ENCODE measurements around the gene ANKS1B.
"Not testable (repeated sequence)": the region's sequence is repeated elsewhere in the genome, so short reads cannot be mapped to it uniquely, and the experiment has no call there.

Gene ANKS1B

GRCh38 chr12:99367181-99367580, 617.6 kb downstream of the ANKS1B start:
- Histone ChIP-seq H2AFZ (ENCODE audit: low read depth, low read length) (no peak overlapping the region), H3K4me1 (ENCODE audit: insufficient read depth, low read length) (no peaks in the 10 kb centered on the region)

GRCh38 chr12:99352269-99352668, 632.5 kb downstream of the ANKS1B start:
- no peak overlapping the region for H3K4me3 ChIP-seq (ENCODE audit: low read length)
- H3K4me1 ChIP-seq (ENCODE audit: insufficient read depth, low read length), result peaks cover 5% of the 10 kb centered on the region
- no peak overlapping the region for H2AFZ ChIP-seq (ENCODE audit: low read depth, low read length)
- no peaks in the 10 kb centered on the region for H3K27me3 ChIP-seq (ENCODE audit: insufficient read depth, low read length)
- no peaks in the 10 kb centered on the region for H3K9me3 ChIP-seq (ENCODE audit: low read length)
- no peaks in the 10 kb centered on the region for H3K36me3 ChIP-seq (ENCODE audit: insufficient read depth, low read length)

More at GRCh38 chr12:99367181-99367580, 617.6 kb downstream of the ANKS1B start:
- no peak overlapping the region for H3K4me3 ChIP-seq (ENCODE audit: low read length)
- H3K36me3 ChIP-seq (ENCODE audit: insufficient read depth, low read length), result no peaks in the 10 kb centered on the region
- no peaks in the 10 kb centered on the region for H3K27me3 ChIP-seq (ENCODE audit: insufficient read depth, low read length)
- no peaks in the 10 kb centered on the region for H3K9me3 ChIP-seq (ENCODE audit: low read length)

- no peak overlapping the region for H2AFZ ChIP-seq (ENCODE audit: low read depth, low read length)
- H3K4me3 ChIP-seq (ENCODE audit: low read length), result no peak overlapping the region
- no peaks in the 10 kb centered on the region for H3K4me1 ChIP-seq (ENCODE audit: insufficient read depth, low read length)
- no peaks in the 10 kb centered on the region for H3K9me3 ChIP-seq (ENCODE audit: low read length)
- H3K27me3 ChIP-seq (ENCODE audit: insufficient read depth, low read length), result no peaks in the 10 kb centered on the region
- no peaks in the 10 kb centered on the region for H3K36me3 ChIP-seq (ENCODE audit: insufficient read depth, low read length)
These were observed 640.8 kb downstream of the ANKS1B start for GRCh38 chr12:99343960-99344359.

GRCh38 chr12:99339663-99340062, 645.1 kb downstream of the ANKS1B start:
- no peaks in the 10 kb centered on the region for H3K4me1 ChIP-seq (ENCODE audit: insufficient read depth, low read length)
- H2AFZ ChIP-seq (ENCODE audit: low read depth, low read length), result no peak overlapping the region
- no peaks in the 10 kb centered on the region for H3K36me3 ChIP-seq (ENCODE audit: insufficient read depth, low read length)
- no peaks in the 10 kb centered on the region for H3K9me3 ChIP-seq (ENCODE audit: low read length)
- no peak overlapping the region for H3K4me3 ChIP-seq (ENCODE audit: low read length)
- no peaks in the 10 kb centered on the region for H3K27me3 ChIP-seq (ENCODE audit: insufficient read depth, low read length)

DNA sequence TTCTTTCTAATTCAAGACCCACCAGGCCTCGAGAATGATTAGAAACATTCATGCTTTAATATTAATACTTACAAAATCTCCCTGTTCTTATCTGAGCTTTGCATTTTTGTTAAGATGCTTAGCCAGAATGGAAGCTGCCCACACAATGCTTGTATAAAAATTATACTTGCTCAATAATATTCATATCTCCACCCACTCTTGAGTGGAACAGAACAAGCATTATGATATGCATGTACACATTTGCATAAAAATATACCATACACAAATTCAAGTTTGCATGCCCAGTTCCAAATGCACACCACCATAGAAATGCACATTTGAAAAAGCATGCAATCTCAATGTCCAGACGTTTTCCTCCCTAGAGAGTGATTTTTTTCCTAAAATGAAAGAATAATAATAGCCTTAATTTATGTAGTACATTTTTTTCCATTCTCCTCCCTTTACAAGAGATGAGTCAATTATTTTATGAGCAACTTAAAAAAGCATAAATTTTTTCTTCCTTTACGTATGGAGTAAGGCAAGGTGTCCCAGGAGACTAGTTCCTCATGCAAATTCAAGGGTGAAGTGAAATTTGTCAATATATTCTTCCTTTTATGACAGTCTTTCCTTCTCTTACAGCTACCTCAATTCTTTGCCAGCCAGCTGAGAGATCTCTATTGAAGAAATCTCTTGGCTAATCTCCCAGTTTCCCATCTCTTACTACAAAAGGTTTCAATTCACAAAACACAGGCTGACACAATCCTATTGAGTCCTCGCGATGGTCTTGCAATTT, 650.3 kb downstream of the ANKS1B start:
- H2AFZ ChIP-seq (ENCODE audit: low read depth, low read length), result no peak overlapping the region
- H3K27me3 ChIP-seq (ENCODE audit: insufficient read depth, low read length), result no peaks in the 10 kb centered on the region
- H3K4me3 ChIP-seq (ENCODE audit: low read length), result no peak overlapping the region
- no peaks in the 10 kb centered on the region for H3K4me1 ChIP-seq (ENCODE audit: insufficient read depth, low read length)
- no peaks in the 10 kb centered on the region for H3K36me3 ChIP-seq (ENCODE audit: insufficient read depth, low read length)
- no peaks in the 10 kb centered on the region for H3K9me3 ChIP-seq (ENCODE audit: low read length)

- Histone ChIP-seq H3K27me3 (ENCODE audit: insufficient read depth, low read length) (no peaks in the 10 kb centered on the region), H3K36me3 (ENCODE audit: insufficient read depth, low read length) (no peaks in the 10 kb centered on the region), H2AFZ (ENCODE audit: low read depth, low read length) (no peak overlapping the region), H3K9me3 (ENCODE audit: low read length) (no peaks in the 10 kb centered on the region), H3K4me3 (ENCODE audit: low read length) (no peak overlapping the region), H3K4me1 (ENCODE audit: insufficient read depth, low read length) (no peaks in the 10 kb centered on the region)
These were observed 651.7 kb downstream of the ANKS1B start for GRCh38 chr12:99332936-99333591.

- Histone ChIP-seq H3K9me3 (ENCODE audit: low read length) (no peaks in the 10 kb centered on the region), H3K4me1 (ENCODE audit: insufficient read depth, low read length) (no peaks in the 10 kb centered on the region), H2AFZ (ENCODE audit: low read depth, low read length) (no peak overlapping the region), H3K4me3 (ENCODE audit: low read length) (no peak overlapping the region), H3K27me3 (ENCODE audit: insufficient read depth, low read length) (no peaks in the 10 kb centered on the region), H3K36me3 (ENCODE audit: insufficient read depth, low read length) (no peaks in the 10 kb centered on the region)
These were observed 654.5 kb downstream of the ANKS1B start for GRCh38 chr12:99330216-99330615.

- H3K4me1 ChIP-seq (ENCODE audit: insufficient read depth, low read length); H3K36me3 ChIP-seq (ENCODE audit: insufficient read depth, low read length); H3K27me3 ChIP-seq (ENCODE audit: insufficient read depth, low read length); H3K9me3 ChIP-seq (ENCODE audit: low read length); H2AFZ ChIP-seq (ENCODE audit: low read depth, low read length); H3K4me3 ChIP-seq (ENCODE audit: low read length): not testable (repeated sequence)
These were observed 663.5 kb downstream of the ANKS1B start for GRCh38 chr12:99321210-99321609.

DNA sequence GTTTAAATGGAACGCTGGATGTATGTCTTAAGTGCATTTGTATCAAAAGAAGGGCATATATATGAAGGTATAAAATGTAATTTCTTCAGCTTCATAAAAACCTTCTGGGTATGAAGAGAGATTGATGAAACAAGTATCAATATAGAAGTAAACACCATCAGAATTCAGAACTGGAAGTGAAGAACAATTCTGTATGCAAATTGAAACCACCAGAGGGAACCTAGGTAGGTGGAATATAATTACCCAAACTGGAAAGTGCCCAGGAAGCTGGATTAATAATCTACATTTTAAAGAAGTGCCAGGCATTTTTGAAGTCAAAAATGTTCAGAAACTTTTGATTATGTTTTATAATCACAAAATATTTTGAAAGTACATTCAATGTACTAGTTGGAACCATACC, 673.4 kb downstream of the ANKS1B start:
- H3K9me3 ChIP-seq (ENCODE audit: low read length), result no peaks in the 10 kb centered on the region
- H2AFZ ChIP-seq (ENCODE audit: low read depth, low read length), result no peak overlapping the region
- no peaks in the 10 kb centered on the region for H3K27me3 ChIP-seq (ENCODE audit: insufficient read depth, low read length)
- no peaks in the 10 kb centered on the region for H3K36me3 ChIP-seq (ENCODE audit: insufficient read depth, low read length)
- H3K4me3 ChIP-seq (ENCODE audit: low read length), result no peak overlapping the region
- no peaks in the 10 kb centered on the region for H3K4me1 ChIP-seq (ENCODE audit: insufficient read depth, low read length)

DNA sequence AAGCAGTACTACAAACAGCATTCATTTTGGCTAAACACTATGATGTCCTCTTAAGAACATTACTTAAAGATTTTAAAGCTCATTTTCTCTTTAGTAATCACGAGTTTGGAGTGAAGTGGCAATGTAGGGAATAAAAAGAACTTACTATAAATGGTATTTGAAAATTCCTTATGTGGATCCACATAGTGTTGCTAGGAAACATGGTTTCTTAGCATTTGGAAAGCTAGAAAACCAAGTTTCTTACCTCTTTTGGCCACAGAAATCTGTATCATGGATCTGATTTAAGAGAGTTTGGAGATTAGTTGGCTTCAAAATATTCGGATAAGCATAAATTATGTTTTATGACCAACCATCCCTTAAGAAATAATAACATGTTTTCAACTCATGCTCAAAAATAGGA, 674.9 kb downstream of the ANKS1B start:
- Histone ChIP-seq H3K27me3 (ENCODE audit: insufficient read depth, low read length) (no peaks in the 10 kb centered on the region), H3K36me3 (ENCODE audit: insufficient read depth, low read length) (no peaks in the 10 kb centered on the region), H3K4me3 (ENCODE audit: low read length) (no peak overlapping the region), H2AFZ (ENCODE audit: low read depth, low read length) (no peak overlapping the region), H3K9me3 (ENCODE audit: low read length) (no peaks in the 10 kb centered on the region), H3K4me1 (ENCODE audit: insufficient read depth, low read length) (no peaks in the 10 kb centered on the region)

- Histone ChIP-seq H3K4me1 (ENCODE audit: insufficient read depth, low read length) (no peaks in the 10 kb centered on the region), H3K36me3 (ENCODE audit: insufficient read depth, low read length) (no peaks in the 10 kb centered on the region), H2AFZ (ENCODE audit: low read depth, low read length) (no peak overlapping the region), H3K4me3 (ENCODE audit: low read length) (no peak overlapping the region), H3K27me3 (ENCODE audit: insufficient read depth, low read length) (no peaks in the 10 kb centered on the region), H3K9me3 (ENCODE audit: low read length) (no peaks in the 10 kb centered on the region)
These were observed 681.9 kb downstream of the ANKS1B start for GRCh38 chr12:99302874-99303273.

- Histone ChIP-seq H3K4me3 (ENCODE audit: low read length) (no peak overlapping the region), H3K9me3 (ENCODE audit: low read length) (peaks cover 1% of the 10 kb centered on the region), H2AFZ (ENCODE audit: low read depth, low read length) (no peak overlapping the region), H3K27me3 (ENCODE audit: insufficient read depth, low read length) (no peaks in the 10 kb centered on the region), H3K36me3 (ENCODE audit: insufficient read depth, low read length) (no peaks in the 10 kb centered on the region), H3K4me1 (ENCODE audit: insufficient read depth, low read length) (peaks cover 21% of the 10 kb centered on the region)
These were observed 697.6 kb downstream of the ANKS1B start for GRCh38 chr12:99287136-99287535.

- peaks cover 25% of the 10 kb centered on the region for H3K4me1 ChIP-seq (ENCODE audit: insufficient read depth, low read length)
- no peak overlapping the region for H3K4me3 ChIP-seq (ENCODE audit: low read length)
- H3K36me3 ChIP-seq (ENCODE audit: insufficient read depth, low read length), result no peaks in the 10 kb centered on the region
- H2AFZ ChIP-seq (ENCODE audit: low read depth, low read length), result no peak overlapping the region
- H3K27me3 ChIP-seq (ENCODE audit: insufficient read depth, low read length), result no peaks in the 10 kb centered on the region
- H3K9me3 ChIP-seq (ENCODE audit: low read length), result peaks cover 1% of the 10 kb centered on the region
These were observed 700.6 kb downstream of the ANKS1B start for GRCh38 chr12:99284161-99284560.

Measured in neuron (in vitro differentiated cells).